H54 (cell line): ENCODE data around the gene SPTSSA.
"Not testable (repeated sequence)": the region's sequence is repeated elsewhere in the genome, so short reads cannot be mapped to it uniquely, and the experiment has no call there.

ENCODE experiments used
- DNase-seq: peaks from one replicate; pipeline ENCODE4 v3.0.0; 2011; ENCODE audit warnings: low spot score, mixed read lengths; ENCODE audit not compliant: insufficient read length
- FAIRE-seq: peaks from 3 replicates; lab custom pipeline; 2011; peaks lifted over from hg19 to GRCh38; lab: Jason Lieb, UNC
- POLR2A ChIP-seq: IDR thresholded peaks from 2 replicates; pipeline ENCODE4 v1.6.1; 2011; ENCODE audit warnings: low read depth, mild to moderate bottlenecking, low read length

SPTSSA gene

DNA sequence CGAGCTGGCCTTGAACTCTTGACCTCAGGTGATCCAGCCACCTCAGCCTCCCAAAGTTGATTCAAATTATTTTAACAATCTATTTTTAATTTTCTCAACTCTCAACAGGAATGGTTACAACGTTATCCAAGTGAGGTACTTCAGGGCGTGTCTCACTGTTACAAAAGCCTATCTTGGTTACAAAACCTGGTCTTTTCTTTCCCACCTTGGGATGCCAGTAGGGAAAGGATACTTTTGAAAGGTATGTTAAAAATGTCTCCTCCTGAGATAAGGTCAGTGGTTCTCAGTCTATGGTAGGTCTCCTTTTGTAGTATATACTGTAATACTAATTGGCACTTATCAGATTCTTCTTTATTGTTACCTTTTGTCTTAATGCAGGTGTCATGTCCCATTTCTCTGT lies 4.9 kb downstream of the SPTSSA start:
- FAIRE-seq (no peak), DNase-seq (no peak)
- no peak for TF ChIP-seq POLR2A

DNA sequence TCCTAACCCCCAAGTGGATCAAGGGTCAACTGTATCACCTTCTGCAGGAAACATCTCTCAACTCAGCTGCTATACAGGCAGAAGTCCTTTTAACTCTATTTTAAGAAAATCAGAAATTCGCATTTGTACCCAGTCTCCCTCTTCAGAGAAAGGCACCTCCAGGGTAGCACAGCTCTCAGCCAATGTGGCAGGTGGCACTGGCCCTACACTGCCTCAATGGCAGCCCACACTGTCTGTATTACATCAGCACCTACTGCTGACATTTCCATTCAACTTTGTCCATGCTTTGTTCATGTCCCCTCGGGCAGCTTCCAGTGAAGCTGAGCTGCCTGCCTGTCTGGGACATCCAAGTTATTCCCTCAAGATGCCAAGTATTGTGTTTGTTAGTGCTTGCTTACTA lies 8.8 kb downstream of the SPTSSA start:
- no peak for TF ChIP-seq POLR2A
- DNase-seq (no peak), FAIRE-seq (no peak)

DNA sequence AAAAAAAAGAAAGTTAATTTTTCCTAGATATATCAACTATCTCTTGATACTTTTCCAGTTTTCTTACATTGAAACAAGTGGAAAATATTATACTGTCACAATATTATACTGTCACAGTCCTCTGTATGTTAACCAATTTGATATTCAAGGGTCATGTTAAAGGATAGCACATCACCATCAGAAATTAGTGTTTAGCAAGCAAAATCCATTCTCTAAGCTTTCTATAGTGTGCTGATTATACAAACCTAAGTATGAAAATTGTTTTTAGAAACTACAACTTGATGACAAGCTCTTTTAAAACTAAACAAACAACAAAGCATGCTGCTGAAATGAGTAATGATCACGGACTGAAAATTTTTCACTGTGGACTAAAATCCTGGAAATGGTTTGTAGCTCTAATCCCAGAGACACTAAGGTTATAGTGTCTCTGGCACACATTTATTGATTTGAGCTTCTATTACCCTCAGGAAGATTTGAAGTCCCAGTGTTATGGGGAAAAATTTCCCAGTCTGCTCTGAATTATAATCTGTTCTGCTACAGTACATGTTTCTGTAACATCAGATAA lies 9.7 kb downstream of the SPTSSA start:
- TF ChIP-seq POLR2A: no peak
- FAIRE-seq (no peak), DNase-seq (no peak)

DNA sequence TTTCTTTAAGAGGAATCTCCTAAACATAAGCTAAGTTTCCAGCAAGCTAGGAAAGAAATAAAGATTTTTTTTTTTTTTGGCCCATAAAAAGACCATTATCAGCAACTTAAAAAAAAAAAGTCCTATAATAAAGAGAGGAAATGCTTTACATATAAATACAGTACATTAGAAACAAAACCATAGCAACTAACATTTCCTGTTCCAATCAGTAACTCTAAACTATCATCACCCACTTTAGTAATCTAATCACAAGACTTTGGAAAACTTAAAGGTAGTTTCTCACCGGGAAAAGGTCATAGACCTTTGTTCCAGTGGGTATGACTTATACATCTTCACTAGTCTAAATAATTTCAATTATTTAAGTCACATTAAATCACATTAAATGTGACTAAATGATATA lies 11.1 kb downstream of the SPTSSA start:
- no peak for TF ChIP-seq POLR2A
- FAIRE-seq: no peak

DNA sequence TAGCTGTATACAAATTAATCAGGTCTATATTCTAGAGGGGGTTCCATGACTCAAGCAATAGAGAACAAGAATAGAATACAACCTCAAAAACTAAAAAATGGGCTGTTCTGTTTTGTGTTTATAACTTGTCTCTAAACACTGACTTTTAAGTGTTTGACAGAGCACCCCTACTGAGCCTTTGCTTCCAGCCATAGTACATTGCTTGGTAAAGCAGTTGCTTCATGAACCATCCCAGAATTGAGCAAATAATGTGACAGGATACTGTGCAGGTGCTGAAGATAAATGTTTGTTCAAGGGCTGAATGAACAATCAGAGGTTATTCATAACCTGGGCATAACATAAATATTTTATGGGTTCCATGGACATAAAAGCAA lies 11.5 kb downstream of the SPTSSA start:
- no peak for FAIRE-seq
- DNase-seq: no peak
- TF ChIP-seq POLR2A: no peak

More for the DNA sequence above, 11.1 kb downstream of the SPTSSA start:
- DNase-seq: no peak

DNA sequence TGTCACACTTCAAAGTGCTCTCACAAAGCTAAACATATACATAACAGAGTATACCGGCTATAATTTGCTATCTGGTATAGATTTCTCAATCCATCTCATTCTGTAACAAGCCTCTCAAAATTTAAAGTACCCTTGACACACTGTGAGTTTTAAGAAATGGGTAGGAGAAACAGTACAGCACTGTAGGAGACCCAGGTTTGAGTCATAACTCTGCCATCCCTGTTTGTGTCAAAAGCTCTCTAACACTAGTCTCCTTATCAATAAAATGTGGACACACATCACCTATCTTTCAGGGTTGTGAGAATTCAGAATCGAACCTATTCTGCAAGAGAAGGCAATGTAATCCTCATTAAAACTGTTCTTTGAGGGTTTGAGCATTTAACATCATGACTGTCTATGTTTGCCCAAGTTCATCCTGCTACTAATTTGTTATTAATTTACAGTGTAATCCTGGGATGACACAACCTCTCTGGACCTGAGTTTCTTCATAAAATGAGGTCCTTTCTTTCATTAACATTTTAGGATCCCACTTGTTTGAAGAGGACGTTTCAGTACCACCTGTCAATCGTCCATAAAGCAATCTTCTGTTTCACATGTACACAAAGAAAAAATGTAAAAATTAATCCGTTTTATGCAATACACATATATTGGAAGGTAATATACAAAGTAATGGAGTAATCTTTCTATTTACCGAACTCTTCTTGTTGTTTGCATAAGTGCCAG lies 12.1 kb downstream of the SPTSSA start:
- FAIRE-seq (no peak), DNase-seq (no peak)
- no peak for TF ChIP-seq POLR2A

DNA sequence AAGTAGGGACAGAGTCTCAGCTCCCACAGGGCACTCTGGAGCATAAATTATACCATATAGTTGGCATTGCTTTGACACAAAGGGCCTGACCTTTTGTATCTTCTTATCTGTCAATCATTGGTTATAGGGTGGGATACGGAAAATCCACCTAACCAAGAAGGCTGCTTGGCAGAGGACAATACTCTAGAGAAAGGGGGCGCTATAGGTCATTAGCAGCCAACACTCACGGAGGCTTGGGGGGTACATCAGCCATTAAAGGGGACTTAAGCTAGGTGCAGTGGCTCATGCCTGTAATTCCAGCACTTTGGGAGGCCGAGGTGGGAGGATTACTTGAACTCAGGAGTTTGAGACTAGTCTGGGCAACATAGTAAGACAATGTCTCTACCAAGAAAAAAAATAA lies 22.9 kb downstream of the SPTSSA start:
- FAIRE-seq (no peak), DNase-seq (no peak)
- TF ChIP-seq POLR2A: no peak

DNA sequence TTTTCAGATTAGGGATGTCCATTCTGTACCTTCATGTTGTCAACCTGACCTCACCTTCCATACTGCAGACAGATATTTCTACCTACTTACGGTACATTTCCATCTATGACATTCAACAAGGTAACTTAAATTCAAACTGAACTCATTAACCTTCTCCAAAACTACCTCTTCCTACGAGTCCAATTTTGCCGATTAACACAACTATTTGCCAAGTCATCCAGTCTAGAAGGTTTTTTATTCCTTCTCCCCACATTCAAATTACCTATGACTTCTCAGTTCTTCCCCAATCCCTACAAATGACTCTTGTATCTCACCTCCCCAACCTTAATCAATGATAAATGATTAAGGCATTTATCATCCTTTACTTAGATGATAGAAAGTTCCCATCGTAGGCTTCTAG lies 23.6 kb downstream of the SPTSSA start:
- DNase-seq: no peak
- FAIRE-seq: peak; percentile 45
- no peak for TF ChIP-seq POLR2A

DNA sequence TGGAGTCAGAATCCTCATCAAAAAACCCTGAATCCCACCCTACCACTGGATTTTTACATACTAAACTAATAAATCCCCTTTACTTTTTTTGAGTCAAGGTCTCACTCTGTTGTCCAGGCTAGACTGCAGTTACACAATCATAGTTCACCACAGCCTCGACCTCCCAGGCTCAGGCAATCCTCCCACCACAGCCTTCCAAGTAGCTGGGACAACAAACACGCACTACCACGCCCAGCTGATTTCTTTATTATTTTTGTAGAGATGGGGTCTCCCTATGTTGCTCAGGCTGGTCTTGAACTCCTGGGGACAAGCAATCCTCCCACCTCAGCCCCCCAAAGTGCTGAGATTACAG lies 24.3 kb downstream of the SPTSSA start:
- DNase-seq: no peak
- no peak for FAIRE-seq
- TF ChIP-seq POLR2A: no peak

DNA sequence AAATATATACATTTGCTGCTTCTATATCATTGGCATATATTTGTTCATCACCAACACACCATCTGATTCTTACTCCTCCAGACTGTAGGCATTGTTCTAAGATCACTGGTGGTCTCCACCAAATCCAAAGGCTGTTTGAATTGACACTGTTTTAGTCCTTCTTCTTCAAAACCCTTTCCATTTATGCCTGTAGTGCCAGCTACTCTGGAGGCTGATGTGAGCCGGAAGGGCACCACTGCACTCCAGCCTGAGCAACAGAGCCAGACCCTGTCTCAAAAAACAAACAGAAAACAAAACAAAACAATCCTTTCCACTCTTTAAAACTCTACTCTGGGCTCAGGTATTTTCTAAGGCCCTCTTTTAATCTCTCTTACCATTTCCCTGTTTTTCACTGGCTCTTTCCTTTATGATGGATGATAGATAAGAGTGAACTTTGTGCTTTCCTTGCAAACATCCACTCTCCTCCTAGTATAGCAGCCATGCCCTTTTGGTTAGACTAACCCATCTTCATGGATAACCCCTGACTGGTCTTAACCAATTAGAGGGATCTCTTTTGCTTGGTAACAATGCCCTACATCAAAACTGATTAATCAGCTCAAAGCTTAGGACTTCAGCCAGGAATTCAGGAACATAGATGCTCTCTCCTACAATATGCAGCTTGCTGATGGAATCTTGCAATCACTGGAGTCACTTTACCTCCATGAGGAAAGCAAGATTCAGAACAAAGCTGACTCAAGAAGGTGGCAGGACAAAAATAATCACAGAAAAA lies 24.9 kb downstream of the SPTSSA start:
- no peak for DNase-seq
- TF ChIP-seq POLR2A: no peak
- FAIRE-seq: peak; percentile 68

DNA sequence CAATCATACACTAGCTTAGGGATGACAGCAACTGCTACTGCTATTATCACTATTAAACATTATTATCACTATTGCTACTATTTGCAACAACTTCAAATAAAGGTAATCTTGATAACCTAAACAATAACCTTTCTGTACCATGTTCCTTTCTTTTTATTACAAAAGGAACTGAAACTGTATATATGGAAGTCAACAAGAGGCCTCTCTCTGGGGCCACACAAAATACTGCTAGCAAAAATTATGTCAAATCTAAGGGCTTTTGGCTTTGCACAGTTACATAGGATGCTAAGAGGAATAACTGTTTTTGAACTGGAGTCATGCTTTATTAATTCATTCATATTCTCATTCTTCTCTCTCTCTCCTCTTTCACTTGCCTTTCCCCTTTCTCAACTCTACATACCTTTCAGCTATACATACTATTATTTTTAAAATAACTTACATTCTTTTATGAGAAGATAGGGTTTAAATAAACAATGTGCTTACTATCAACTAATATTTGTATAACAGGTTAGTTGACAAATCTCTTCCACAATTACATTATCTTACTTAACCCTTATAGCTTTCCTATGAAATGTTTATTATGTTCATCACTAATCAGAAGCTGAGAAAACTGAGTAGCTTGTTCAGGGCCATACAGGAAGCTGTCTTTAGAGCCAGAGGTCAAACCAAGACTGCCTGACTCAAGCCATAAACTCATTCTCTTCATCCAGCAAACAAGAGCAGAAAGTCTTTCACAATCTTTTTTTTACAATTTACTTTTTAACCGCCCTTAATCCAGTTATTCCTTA lies 25.7 kb downstream of the SPTSSA start:
- no peak for FAIRE-seq
- DNase-seq: no peak
- TF ChIP-seq POLR2A: no peak

DNA sequence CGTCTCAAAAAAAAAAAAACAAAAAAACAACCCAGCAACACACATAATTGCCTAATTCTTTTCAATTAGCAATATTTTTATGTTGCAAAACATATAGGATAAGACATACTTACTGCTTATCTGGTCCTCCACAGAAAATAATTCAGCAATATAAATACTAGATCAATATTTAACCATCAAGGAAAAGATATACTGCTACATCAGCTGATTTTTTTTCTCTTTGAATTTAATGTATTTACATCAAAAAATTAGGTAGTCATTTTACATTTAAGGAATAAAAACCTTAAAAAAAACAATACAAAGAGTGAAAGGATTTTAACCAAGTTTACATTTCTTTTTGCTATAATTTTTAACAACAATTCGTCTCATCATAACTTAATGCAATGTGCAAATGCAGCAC lies 28.1 kb downstream of the SPTSSA start:
- DNase-seq (no peak), FAIRE-seq (no peak)
- no peak for TF ChIP-seq POLR2A

DNA sequence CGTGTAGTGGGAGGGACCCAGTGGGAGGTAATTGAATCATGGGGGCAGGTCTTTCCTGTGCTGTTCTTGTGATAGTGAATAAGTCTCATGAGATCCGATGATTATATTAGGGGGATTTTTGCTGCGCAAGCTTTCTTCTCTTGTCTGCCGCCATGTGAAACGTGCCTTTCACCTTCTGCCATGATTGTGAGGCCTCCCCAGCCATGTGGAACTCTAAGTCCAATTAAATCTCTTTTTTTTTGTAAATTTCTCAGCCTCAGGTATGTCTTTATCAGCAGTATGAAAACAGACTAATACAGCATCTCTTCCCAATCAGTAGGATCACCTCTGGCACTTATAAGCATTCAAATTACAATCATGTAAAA lies 34.0 kb downstream of the SPTSSA start:
- DNase-seq, FAIRE-seq: not testable (repeated sequence)

DNA sequence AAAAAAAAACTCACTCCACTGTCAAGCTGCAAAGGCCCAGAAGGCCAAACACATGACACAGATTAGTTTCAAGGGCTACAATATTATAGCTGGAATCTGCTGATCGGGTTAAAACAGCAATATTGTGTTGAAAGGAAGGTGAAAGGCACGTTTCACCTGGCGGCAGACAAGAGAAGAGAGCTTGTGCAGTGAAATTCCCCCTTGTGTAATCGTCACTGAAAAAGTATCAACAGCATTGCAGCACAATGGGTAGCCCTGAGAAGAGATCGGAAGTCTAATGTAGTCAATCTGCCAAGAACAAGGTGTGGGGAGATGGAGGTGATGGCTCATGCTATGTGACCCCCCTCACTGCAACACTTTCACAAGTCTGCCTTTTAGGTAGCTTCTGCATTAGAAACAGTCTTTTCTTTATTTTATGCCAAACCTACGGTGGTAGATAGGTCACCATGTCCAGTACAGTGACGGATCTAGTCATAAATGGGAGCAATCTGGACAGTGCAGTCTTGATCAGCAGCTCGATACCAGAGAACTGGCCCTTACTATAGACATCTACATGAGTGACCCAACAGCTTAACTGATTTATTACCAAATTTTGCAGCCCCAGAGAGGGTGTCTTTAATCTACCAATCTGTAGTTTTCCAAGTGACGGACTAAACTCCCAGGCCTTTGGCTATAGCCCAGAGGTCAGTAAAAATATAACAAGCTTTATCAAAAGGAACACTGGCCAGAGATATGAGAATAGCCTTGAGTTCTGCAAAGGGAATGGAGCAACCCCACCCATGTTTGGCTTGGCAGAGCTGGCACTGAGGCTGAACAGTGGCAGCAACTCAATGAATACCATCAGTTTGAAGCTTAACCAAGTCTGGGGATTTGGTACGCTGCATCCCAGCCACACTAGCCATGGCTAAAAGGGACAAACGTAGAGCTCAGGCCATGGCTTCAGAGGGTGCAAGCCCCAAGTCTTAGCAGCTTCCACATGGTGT lies 35.4 kb downstream of the SPTSSA start:
- FAIRE-seq: no peak

More for the DNA sequence above, 35.4 kb downstream of the SPTSSA start:
- no peak for DNase-seq
- TF ChIP-seq POLR2A: no peak
